ENCODE data around the gene SNAP47.

DNA sequence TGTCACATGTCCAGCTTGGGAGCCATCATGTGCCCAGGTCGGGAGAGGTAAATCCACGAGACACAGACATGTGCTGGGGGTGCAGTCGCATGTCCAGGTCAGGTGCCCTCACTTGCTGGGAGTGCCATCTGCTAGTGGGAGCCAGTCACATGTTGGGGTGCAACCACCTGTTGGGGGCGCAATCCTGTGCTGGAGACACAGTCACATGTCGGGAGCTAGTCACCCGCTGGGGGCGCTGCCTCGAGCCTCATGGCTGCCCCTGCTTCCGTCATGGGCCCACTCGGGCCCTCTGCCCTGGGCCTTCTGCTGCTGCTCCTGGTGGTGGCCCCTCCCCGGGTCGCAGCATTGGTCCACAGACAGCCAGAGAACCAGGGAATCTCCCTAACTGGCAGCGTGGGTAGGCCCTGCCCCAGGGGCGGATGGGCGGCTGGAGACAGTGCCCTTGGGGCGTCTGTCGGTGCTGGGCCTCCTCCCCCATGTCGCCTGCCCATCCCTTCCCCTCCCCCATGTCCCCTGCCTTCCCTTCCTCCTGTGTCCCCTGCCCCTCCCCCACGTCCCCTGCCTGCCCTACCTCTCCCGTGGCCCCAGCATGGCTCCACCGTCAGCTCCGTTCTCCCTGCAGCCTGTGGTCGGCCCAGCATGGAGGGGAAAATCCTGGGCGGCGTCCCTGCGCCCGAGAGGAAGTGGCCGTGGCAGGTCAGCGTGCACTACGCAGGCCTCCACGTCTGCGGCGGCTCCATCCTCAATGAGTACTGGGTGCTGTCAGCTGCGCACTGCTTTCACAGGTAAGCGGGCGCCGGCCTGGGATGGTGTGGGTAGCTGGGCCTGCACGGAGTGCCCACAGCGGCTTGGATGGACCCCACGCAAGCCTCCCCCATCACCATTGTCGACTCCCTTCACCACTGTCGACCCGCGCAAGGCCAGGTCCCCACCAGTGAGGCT, 80.5 kb downstream of the SNAP47 start, which contains the start of gene PRSS38:
- TF ChIP-seq RARB (CRISPR knock-in tag; IDR thresholded peaks at IDR 0.05), result no peak
- no peak for TF ChIP-seq PATZ1 (CRISPR knock-in tag; IDR thresholded peaks at IDR 0.05; ENCODE audit: borderline replicate concordance)
- TF ChIP-seq POU6F1 (CRISPR knock-in tag; IDR thresholded peaks at IDR 0.05; ENCODE audit: borderline replicate concordance, low read depth), result no peak
- TF ChIP-seq TOX (CRISPR knock-in tag; IDR thresholded peaks at IDR 0.05; ENCODE audit: borderline replicate concordance), result no peak
- TF ChIP-seq CSDC2 (CRISPR knock-in tag; IDR thresholded peaks at IDR 0.05), result no peak
- no peak for TF ChIP-seq ZFP30 (CRISPR knock-in tag; IDR thresholded peaks at IDR 0.05)
- TF ChIP-seq CREB5 (CRISPR knock-in tag; IDR thresholded peaks at IDR 0.05; ENCODE audit: low read depth), result no peak

All from SK-N-SH treated with all-trans-retinoic acid at 6 μM for 48 hours (cell line).